Myocyte (in vitro differentiated cells): Measurements from ENCODE around the gene EPC1. TPM values are rescaled to one million over a fixed set of nuclear protein-coding genes. Genes with fewer than 3 reads are reported as not detected.
A peak's percentile ranks its signal among the peaks of the same experiment; 100 is the strongest.
"Not testable (repeated sequence)": the region's sequence is repeated elsewhere in the genome, so short reads cannot be mapped to it uniquely, and the experiment has no call there.

ENCODE experiments used
- DNase-seq: peaks from one replicate; pipeline ENCODE4 v3.0.0-alpha.2; 2012; ENCODE audit warnings: low read depth
- polyA plus RNA-seq: library from polyadenylated mRNA; unstranded; fragments of >200 nt; gene quantifications from one replicate; pipeline ENCODE4 v1.2.1, GENCODE V29; 2012; ENCODE audit warnings: missing spikeins
- total RNA-seq: library from RNA; depleted of rRNA; stranded (reverse); fragments of >200 nt; gene quantifications from 2 replicates; pipeline ENCODE4 v1.2.3, GENCODE V29; 2014

EPC1 gene
- total RNA-seq, result 23.8 and 27.5 TPM in 2 replicates
- 12.7 TPM for polyA plus RNA-seq

GRCh38 chr10:32346551-32347362 is at the start of gene EPC1:
Gene EPC1 (minus strand): TSS chr10:32347158. CDS start chr10:32346915, 243 bp downstream.
- peak; percentile 90 for DNase-seq

GRCh38 chr10:32393911-32394310 is 47.0 kb upstream of the EPC1 start:
- DNase-seq, result no peak

GRCh38 chr10:32392284-32392683 is 45.3 kb upstream of the EPC1 start:
- DNase-seq, result not testable (repeated sequence)

- no peak for DNase-seq
Measured at GRCh38 chr10:32390193-32390592, 43.2 kb upstream of the EPC1 start.

GRCh38 chr10:32388258-32389027 is 41.5 kb upstream of the EPC1 start:
- DNase-seq, result no peak

GRCh38 chr10:32386623-32387260 is 39.8 kb upstream of the EPC1 start:
- no peak for DNase-seq

GRCh38 chr10:32384171-32384570 is 37.2 kb upstream of the EPC1 start:
- DNase-seq, result no peak

GRCh38 chr10:32381165-32381564 is 34.2 kb upstream of the EPC1 start:
- DNase-seq, result no peak

- DNase-seq, result no peak
Measured at GRCh38 chr10:32379950-32380551, 33.1 kb upstream of the EPC1 start.

- peak; percentile 63 for DNase-seq
Measured at GRCh38 chr10:32379318-32379949, 32.5 kb upstream of the EPC1 start.

GRCh38 chr10:32378363-32379317 is 31.7 kb upstream of the EPC1 start:
- peak; percentile 94 for DNase-seq

- peak; percentile 58 for DNase-seq
Measured at GRCh38 chr10:32377458-32378259, 30.7 kb upstream of the EPC1 start.

- DNase-seq, result no peak
Measured at GRCh38 chr10:32376771-32377170, 29.8 kb upstream of the EPC1 start.

- no peak for DNase-seq
Measured at GRCh38 chr10:32376097-32376496, 29.1 kb upstream of the EPC1 start.

- DNase-seq, result no peak
Measured at GRCh38 chr10:32375631-32376030, 28.7 kb upstream of the EPC1 start.

- DNase-seq, result no peak
Measured at GRCh38 chr10:32374605-32375004, 27.6 kb upstream of the EPC1 start.

- DNase-seq, result no peak
Measured at GRCh38 chr10:32373496-32373895, 26.5 kb upstream of the EPC1 start.

GRCh38 chr10:32373031-32373430 is 26.1 kb upstream of the EPC1 start:
- no peak for DNase-seq
